ENCODE measurements around the gene APOBEC2. TPM values are rescaled to one million over a fixed set of nuclear protein-coding genes. Genes with fewer than 3 reads are reported as not detected.

APOBEC2 gene
- polyA plus RNA-seq, 2 of the 4 experiments (the other 2 are of a cell fraction): not detected

- DNase-seq (ENCODE audit: low read depth in 1 of 2, low spot score in 1 of 2): no peak
- peaks cover 35% of the 10 kb centered on the region for H3K4me1 ChIP-seq
- peak overlapping the region; percentile 19 to 38; a peak in 2 of 6 replicates for H3K27ac ChIP-seq
These were observed 27.0 kb upstream of the APOBEC2 start for GRCh38 chr6:41025966-41026530.

GRCh38 chr6:41027241-41027640, 25.8 kb upstream of the APOBEC2 start:
- no peak for DNase-seq (ENCODE audit: low read depth in 1 of 2, low spot score in 1 of 2)
- TF ChIP-seq TP53 (CRISPR knock-in tag; IDR thresholded peaks at IDR 0.05) (no peak), CHD2 (IDR thresholded peaks at IDR 0.05; ENCODE audit: low read length, partially characterized antibody) (no peak), SREBF2 (IDR thresholded peaks at IDR 0.05) (no peak), POLR2AphosphoS2 (conservative IDR thresholded peaks at IDR 0.05; ENCODE audit: low read length) (no peak), HOXB13 (CRISPR knock-in tag; IDR thresholded peaks at IDR 0.05; ENCODE audit: low read depth) (no peak), EP300 (IDR thresholded peaks at IDR 0.05) (no peak), JUN (IDR thresholded peaks at IDR 0.05) (no peak)
- POLR2A ChIA-PET: no interaction called here
- peak overlapping the region; percentile 62 for H3K4me2 ChIP-seq
- H3K4me3 ChIP-seq: peak overlapping the region; percentile 17; the same call in 1 of the 3 replicates
- peaks cover 23% of the 10 kb centered on the region for H3K4me1 ChIP-seq
- peak overlapping the region; percentile 67 to 85 for H3K27ac ChIP-seq
- no peak for FAIRE-seq
- no peaks in the 10 kb centered on the region for H3K9me3 ChIP-seq
- CTCF ChIA-PET: interaction anchor here (0.7 to 8.0 kb wide), 29 partner anchors 9 to 477 kb away, joined by 3 to 71 read pairs (median 6); partner anchors contain the start of gene TSPO2
- WGBS (ENCODE audit: missing lambda C conversion rate): 60% methylated on average over 4 of the region's 4 CpGs
- no peak for ATAC-seq

More at GRCh38 chr6:41025966-41026530, 27.0 kb upstream of the APOBEC2 start:
- no peak for ATAC-seq
- no peak for FAIRE-seq
- Histone ChIP-seq H3K4me2 (no peak overlapping the region), H3K4me3 (no peak overlapping the region), H3K9me3 (no peaks in the 10 kb centered on the region)
- CTCF ChIA-PET: interaction anchor here (0.9 to 8.0 kb wide), 7 partner anchors 10 to 187 kb away, joined by 3 to 71 read pairs (median 6); no protein-coding TSS in a partner anchor
- TF ChIP-seq ZSCAN20 (CRISPR knock-in tag; IDR thresholded peaks at IDR 0.05) (no peak), CBX8 (IDR thresholded peaks at IDR 0.05) (no peak), NPAS2 (CRISPR knock-in tag; IDR thresholded peaks at IDR 0.05; ENCODE audit: borderline replicate concordance) (no peak), CHD2 (IDR thresholded peaks at IDR 0.05; ENCODE audit: low read length, partially characterized antibody) (no peak), GATA3 (IDR thresholded peaks at IDR 0.05; ENCODE audit: borderline replicate concordance) (no peak), EP300 (IDR thresholded peaks at IDR 0.05) (no peak), POLR2AphosphoS2 (conservative IDR thresholded peaks at IDR 0.05; ENCODE audit: low read length) (no peak), CBX2 (IDR thresholded peaks at IDR 0.05; ENCODE audit: borderline replicate concordance, low read depth) (no peak), ESRRA (IDR thresholded peaks at IDR 0.05; ENCODE audit: borderline replicate concordance, low read length) (no peak), MAZ (IDR thresholded peaks at IDR 0.05; ENCODE audit: borderline replicate concordance, low read depth, low read length) (no peak), NFE2L2 (conservative IDR thresholded peaks at IDR 0.05; ENCODE audit: low read length) (no peak), E2F6 (IDR thresholded peaks at IDR 0.05; ENCODE audit: borderline replicate concordance, low read depth) (no peak), SMC3 (IDR thresholded peaks at IDR 0.05) (no peak), HES2 (IDR thresholded peaks at IDR 0.05) (no peak), CTCF (IDR thresholded peaks at IDR 0.05) (no peak), POLR2A (IDR thresholded peaks at IDR 0.05; ENCODE audit: low read length) (no peak), JUNB (IDR thresholded peaks at IDR 0.05) (no peak)
- POLR2A ChIA-PET: no interaction called here
- 76% methylated on average over 3 of the region's 3 CpGs for WGBS (ENCODE audit: missing lambda C conversion rate)
